Peyer's patch (tissue), 4 donors: ENCODE data around the gene PRCD. TPM values are rescaled to one million over a fixed set of nuclear protein-coding genes. Genes with fewer than 3 reads are reported as not detected.

Source experiments
- DNase-seq, 3 donors: peaks; one replicate each; pipeline ENCODE4 v3.0.0-alpha.2; 2017 to 2019
- H3K27ac ChIP-seq, 4 donors: fragments of 200-600 bp; sonication (generic); one replicate each; pipeline ENCODE4 v1.5.1; 2016 to 2019
- H3K27me3 ChIP-seq, 2 donors: fragments of 200-600 bp; sonication (generic); one replicate each; pipeline ENCODE4 v1.5.1; 2019
- H3K36me3 ChIP-seq, 3 donors: fragments of 200-600 bp; sonication (generic); one replicate each; pipeline ENCODE4 v1.5.1; 2016 to 2019
- H3K4me1 ChIP-seq, 4 donors: fragments of 200-600 bp; sonication (generic); one replicate each; pipeline ENCODE4 v1.5.1; 2016 to 2019
- H3K4me3 ChIP-seq, 4 donors: fragments of 200-600 bp; sonication (generic); 1 replicate in 3 of 4; 2 replicates in 1 of 4; pipeline ENCODE4 v1.5.1; 2016 to 2019; ENCODE audit warnings: mild to moderate bottlenecking in 1 of 4
- H3K9me3 ChIP-seq, 4 donors: fragments of 200-600 bp; sonication (generic); one replicate each; pipeline ENCODE4 v1.5.1; 2016 to 2019; ENCODE audit warnings: mild to moderate bottlenecking in 1 of 4
- CTCF ChIP-seq, 6 experiments: fragments of 450-650 bp in 4 of 6; fragments of 200-600 bp in 2 of 6; sonication (generic) in 1 of 6; IDR thresholded peaks; one replicate each; pipeline ENCODE4 v1.5.1; 2017 to 2019; ENCODE audit warnings: antibody characterized with exemption in 6 of 6, mild to moderate bottlenecking in 3 of 6, moderate library complexity in 1 of 6
- POLR2A ChIP-seq, 2 donors: fragments of 450-650 bp; IDR thresholded peaks; one replicate each; pipeline ENCODE4 v1.5.1; 2017; ENCODE audit warnings: antibody characterized with exemption in 2 of 2, mild to moderate bottlenecking in 2 of 2, moderate library complexity in 2 of 2
- total RNA-seq, 4 donors: library from RNA; depleted of rRNA; stranded (reverse); fragments of >200 nt; gene quantifications; one replicate each; pipeline ENCODE4 v1.1.0, GENCODE V29; 2016

PRCD gene
- total RNA-seq, 4 donors from 2014 or later = 1.2 to 10.7 TPM; not detected in 2

GRCh38 chr17:76570877-76571471, 31.1 kb downstream of the PRCD start:
- Histone ChIP-seq H3K9me3 (no peaks in the 10 kb centered on the region), H3K4me1 (peaks cover 0 to 5% (median 0%) of the 10 kb centered on the region in 4 donors), H3K36me3 (peaks cover 0 to 4% (median 0%) of the 10 kb centered on the region in 3 donors), H3K27ac (no peak overlapping the region), H3K4me3 (no peak overlapping the region), H3K27me3 (no peaks in the 10 kb centered on the region)
- TF ChIP-seq POLR2A (IDR thresholded peaks at IDR 0.05) = no peak
- no peak for TF ChIP-seq CTCF (IDR thresholded peaks at IDR 0.05)
- no peak for DNase-seq

- TF ChIP-seq POLR2A (IDR thresholded peaks at IDR 0.05) = no peak
- TF ChIP-seq CTCF (IDR thresholded peaks at IDR 0.05) = no peak
These were observed 32.5 kb downstream of the PRCD start for GRCh38 chr17:76572201-76572910.

GRCh38 chr17:76573096-76573495, 33.3 kb downstream of the PRCD start:
- H3K36me3 ChIP-seq = no peaks in the 10 kb centered on the region
- no peak for TF ChIP-seq CTCF (IDR thresholded peaks at IDR 0.05)
- TF ChIP-seq POLR2A (IDR thresholded peaks at IDR 0.05) = no peak

More at GRCh38 chr17:76572201-76572910, 32.5 kb downstream of the PRCD start:
- Histone ChIP-seq H3K36me3 (no peaks in the 10 kb centered on the region), H3K27me3 (no peaks in the 10 kb centered on the region), H3K9me3 (no peaks in the 10 kb centered on the region), H3K4me1 (peaks cover 0 to 5% (median 0%) of the 10 kb centered on the region in 4 donors), H3K27ac (no peak overlapping the region), H3K4me3 (no peak overlapping the region)
- no peak for DNase-seq

GRCh38 chr17:76574166-76574565, 34.3 kb downstream of the PRCD start:
- no peak for DNase-seq
- Histone ChIP-seq H3K4me3 (no peak overlapping the region), H3K4me1 (no peaks in the 10 kb centered on the region), H3K9me3 (no peaks in the 10 kb centered on the region), H3K27ac (no peak overlapping the region), H3K36me3 (no peaks in the 10 kb centered on the region), H3K27me3 (no peaks in the 10 kb centered on the region)
- TF ChIP-seq CTCF (IDR thresholded peaks at IDR 0.05) (no peak), POLR2A (IDR thresholded peaks at IDR 0.05) (no peak)

More at GRCh38 chr17:76573096-76573495, 33.3 kb downstream of the PRCD start:
- Histone ChIP-seq H3K9me3 (no peaks in the 10 kb centered on the region), H3K27me3 (no peaks in the 10 kb centered on the region), H3K4me1 (peaks cover 0 to 2% (median 0%) of the 10 kb centered on the region in 4 donors), H3K27ac (no peak overlapping the region), H3K4me3 (no peak overlapping the region)
- DNase-seq = no peak

GRCh38 chr17:76575570-76575969, 35.7 kb downstream of the PRCD start:
- Histone ChIP-seq H3K4me1 (no peaks in the 10 kb centered on the region), H3K9me3 (no peaks in the 10 kb centered on the region), H3K4me3 (no peak overlapping the region), H3K27ac (no peak overlapping the region), H3K36me3 (no peaks in the 10 kb centered on the region), H3K27me3 (no peaks in the 10 kb centered on the region)
- TF ChIP-seq CTCF (IDR thresholded peaks at IDR 0.05) = no peak
- no peak for DNase-seq
